ENCODE results near the gene OR10A3.

The OR10A3 gene

GRCh38 chr11:7981619-7982157 is 40.2 kb upstream of the OR10A3 start:
- no peak for TF ChIP-seq SIN3A (IDR thresholded peaks at IDR 0.05; ENCODE audit: borderline replicate concordance, insufficient read depth, low read length)
- TF ChIP-seq TAF1 (IDR thresholded peaks at IDR 0.05; ENCODE audit: borderline replicate concordance, insufficient read depth, low read length) = no peak
- no peak for TF ChIP-seq FOXP2 (optimal IDR thresholded peaks at IDR 0.05; ENCODE audit: borderline replicate concordance, extremely low read depth, extremely low read length, insufficient read depth)
- TF ChIP-seq REST (IDR thresholded peaks at IDR 0.05; ENCODE audit: insufficient read depth in 1 of 2, low read depth in 2 of 2, low read length in 2 of 2) = no peak
- TF ChIP-seq POLR2AphosphoS5 (IDR thresholded peaks at IDR 0.05; ENCODE audit: low read depth, low read length) = no peak

GRCh38 chr11:7977232-7977917 is 35.9 kb upstream of the OR10A3 start:
- TF ChIP-seq FOXP2 (optimal IDR thresholded peaks at IDR 0.05; ENCODE audit: borderline replicate concordance, extremely low read depth, extremely low read length, insufficient read depth) (no peak), TAF1 (IDR thresholded peaks at IDR 0.05; ENCODE audit: borderline replicate concordance, insufficient read depth, low read length) (no peak), POLR2AphosphoS5 (IDR thresholded peaks at IDR 0.05; ENCODE audit: low read depth, low read length) (no peak), REST (IDR thresholded peaks at IDR 0.05; ENCODE audit: insufficient read depth in 1 of 2, low read depth in 2 of 2, low read length in 2 of 2) (no peak), SIN3A (IDR thresholded peaks at IDR 0.05; ENCODE audit: borderline replicate concordance, insufficient read depth, low read length) (no peak)

- TF ChIP-seq TAF1 (IDR thresholded peaks at IDR 0.05; ENCODE audit: borderline replicate concordance, insufficient read depth, low read length) = no peak
- TF ChIP-seq POLR2AphosphoS5 (IDR thresholded peaks at IDR 0.05; ENCODE audit: low read depth, low read length) = no peak
- TF ChIP-seq REST (IDR thresholded peaks at IDR 0.05; ENCODE audit: insufficient read depth in 1 of 2, low read depth in 2 of 2, low read length in 2 of 2) = no peak
These were observed 33.2 kb upstream of the OR10A3 start for GRCh38 chr11:7974668-7975067.

GRCh38 chr11:7973011-7973410 is 31.5 kb upstream of the OR10A3 start:
- TF ChIP-seq REST (IDR thresholded peaks at IDR 0.05; ENCODE audit: insufficient read depth in 1 of 2, low read depth in 2 of 2, low read length in 2 of 2) (no peak), FOXP2 (optimal IDR thresholded peaks at IDR 0.05; ENCODE audit: borderline replicate concordance, extremely low read depth, extremely low read length, insufficient read depth) (no peak), POLR2AphosphoS5 (IDR thresholded peaks at IDR 0.05; ENCODE audit: low read depth, low read length) (no peak), SIN3A (IDR thresholded peaks at IDR 0.05; ENCODE audit: borderline replicate concordance, insufficient read depth, low read length) (no peak), TAF1 (IDR thresholded peaks at IDR 0.05; ENCODE audit: borderline replicate concordance, insufficient read depth, low read length) (no peak)

Measured in PFSK-1 (cell line).